Adrenal gland (tissue), 12 donors: Measurements from ENCODE around the gene TMEM14A. TPM values are rescaled to one million over a fixed set of nuclear protein-coding genes. Genes with fewer than 3 reads are reported as not detected.

ENCODE experiments used
- DNase-seq, 7 donors: peaks; one replicate each; pipeline ENCODE4 v3.0.0-alpha.2; 2019 to 2020
- H3K27ac ChIP-seq, 5 donors: fragments of 200-600 bp; sonication (generic) in 4 of 5; 1 replicate in 3 of 5; 2 replicates in 2 of 5; pipeline versions ENCODE4 v1.5.1 to v1.8.0; 2016 to 2020; ENCODE audit warnings: mild to moderate bottlenecking in 1 of 5
- H3K27me3 ChIP-seq: fragments of 200-600 bp; 2 replicates; pipeline ENCODE4 v1.8.0; 2021
- H3K36me3 ChIP-seq, 2 donors: fragments of 200-600 bp; replicated peaks in 1 of 2; 1 replicate in 1 of 2; 2 replicates in 1 of 2; pipeline versions ENCODE4 v1.5.1 to v1.8.0; 2018 to 2022
- H3K4me1 ChIP-seq, 2 donors: fragments of 200-600 bp; replicated peaks in 1 of 2; 1 replicate in 1 of 2; 2 replicates in 1 of 2; pipeline versions ENCODE4 v1.5.1 to v1.8.0; 2018 to 2021
- H3K4me3 ChIP-seq, 4 donors: fragments of 200-600 bp; sonication (generic) in 3 of 4; one replicate each; pipeline ENCODE4 v1.5.1; 2016 to 2018
- H3K9me3 ChIP-seq, 3 donors: fragments of 200-600 bp; sonication (generic) in 1 of 3; replicated peaks in 1 of 3; 1 replicate in 2 of 3; 2 replicates in 1 of 3; pipeline versions ENCODE4 v1.5.1 to v1.8.0; 2016 to 2021
- POLR2A ChIP-seq, 2 donors: fragments of 450-650 bp; IDR thresholded peaks; one replicate each; pipeline ENCODE4 v1.6.1; 2017; ENCODE audit warnings: antibody characterized with exemption in 2 of 2, mild to moderate bottlenecking in 2 of 2, moderate library complexity in 1 of 2
- WGBS, 4 donors: extraction: QIAGEN DNeasy Blood & Tissue Kit in 2 of 4; methylation state at CpG; one replicate each; pipeline versions ENCODE4 v1.1.5 to v1.1.7; 2013 to 2017; 5-methylcytosine and 5-hydroxymethylcytosine counted together
- intact Hi-C, 2 donors: fragments of 100-400 bp; cut with DNase I; formaldehyde crosslinking; loops; one replicate each; pipeline versions ENCODE4 v1.14.1 to v1.15.0; 2022 to 2023
- polyA plus RNA-seq, 3 donors: library from polyadenylated mRNA; stranded (reverse); fragments of 200-250 nt in 2 of 3; fragments of 350-450 nt in 1 of 3; fragmentation: Illumina TruSeq in 1 of 3; extraction: RNeasy Lipid Tissue Mini Kit (QIAGEN cat#74804) in 1 of 3; gene quantifications; one replicate each; pipeline ENCODE4 v1.2.3, GENCODE V29; 2013 to 2014
- total RNA-seq, 9 donors: library from RNA; depleted of rRNA in 4 of 9; stranded (reverse); fragments of >200 nt in 4 of 9; fragments of 120-200 nt in 1 of 9; fragmentation: NEBNext Ultra II Directional in 1 of 9; extraction: Animal tissue kit (Norgen Biotek cat#: 25700) in 1 of 9; gene quantifications; one replicate each; pipeline versions ENCODE4 v1.1.0 to v1.2.4, GENCODE V29; 2013 to 2023
- TF ChIP-seq, protein P1 (sequence below), 6 experiments: fragments of 450-650 bp in 4 of 6; fragments of 200-600 bp in 2 of 6; sonication (generic) in 1 of 6; IDR thresholded peaks; 1 replicate in 5 of 6; 2 replicates in 1 of 6; pipeline versions ENCODE4 v1.5.1 to v1.8.0; 2016 to 2021; ENCODE audit warnings: antibody characterized with exemption in 6 of 6, mild to moderate bottlenecking in 2 of 6, moderate library complexity in 1 of 6
- donor health status: healthy with polysubstance abuse.
- donor health status: Bipolar disorder and iron deficiency.
- donor health status: DM: yes; HTN: yes; CAD: no.
- donor health status: DM: no; HTN: no; CAD: no.
- donor health status: DM: no; HTN: no; CAD: no.
- donor health status: DM: yes; HTN: yes; CAD: no.

Gene TMEM14A
- total and polyA plus RNA-seq, 12 donors = 12.9 to 70.9 (median 51.0) TPM

DNA sequence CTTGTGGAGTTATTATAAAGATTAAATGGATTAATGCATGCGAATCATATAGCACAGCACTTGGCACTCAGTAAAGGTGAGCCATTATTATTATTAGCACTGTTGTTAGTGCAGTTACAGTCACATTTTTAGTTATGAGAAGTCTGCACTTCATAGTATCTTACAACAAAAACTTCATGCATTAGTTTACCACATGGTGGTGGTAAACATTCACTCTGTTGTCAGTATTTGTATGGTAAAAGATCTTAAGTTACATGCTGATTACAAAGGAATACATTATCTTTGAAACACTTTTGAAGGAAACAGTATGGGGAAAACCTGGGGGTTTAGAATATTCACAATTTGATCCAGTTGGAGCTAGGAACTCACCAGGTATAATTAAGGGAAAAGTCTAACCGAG is 20.8 kb downstream of the TMEM14A start:
- Histone ChIP-seq H3K4me3 (no peak overlapping the region), H3K9me3 (no peaks in the 10 kb centered on the region), H3K36me3 (no peaks in the 10 kb centered on the region), H3K27ac (no peak overlapping the region), H3K27me3 (no peaks in the 10 kb centered on the region), H3K4me1 (no peaks in the 10 kb centered on the region)
- no peak for TF ChIP-seq POLR2A (IDR thresholded peaks at IDR 0.05)
- TF ChIP-seq, protein P1, sequence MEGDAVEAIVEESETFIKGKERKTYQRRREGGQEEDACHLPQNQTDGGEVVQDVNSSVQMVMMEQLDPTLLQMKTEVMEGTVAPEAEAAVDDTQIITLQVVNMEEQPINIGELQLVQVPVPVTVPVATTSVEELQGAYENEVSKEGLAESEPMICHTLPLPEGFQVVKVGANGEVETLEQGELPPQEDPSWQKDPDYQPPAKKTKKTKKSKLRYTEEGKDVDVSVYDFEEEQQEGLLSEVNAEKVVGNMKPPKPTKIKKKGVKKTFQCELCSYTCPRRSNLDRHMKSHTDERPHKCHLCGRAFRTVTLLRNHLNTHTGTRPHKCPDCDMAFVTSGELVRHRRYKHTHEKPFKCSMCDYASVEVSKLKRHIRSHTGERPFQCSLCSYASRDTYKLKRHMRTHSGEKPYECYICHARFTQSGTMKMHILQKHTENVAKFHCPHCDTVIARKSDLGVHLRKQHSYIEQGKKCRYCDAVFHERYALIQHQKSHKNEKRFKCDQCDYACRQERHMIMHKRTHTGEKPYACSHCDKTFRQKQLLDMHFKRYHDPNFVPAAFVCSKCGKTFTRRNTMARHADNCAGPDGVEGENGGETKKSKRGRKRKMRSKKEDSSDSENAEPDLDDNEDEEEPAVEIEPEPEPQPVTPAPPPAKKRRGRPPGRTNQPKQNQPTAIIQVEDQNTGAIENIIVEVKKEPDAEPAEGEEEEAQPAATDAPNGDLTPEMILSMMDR (IDR thresholded peaks at IDR 0.05) = peak in 5 of 6 experiments; percentile 13 to 45 (median 42)
- DNase-seq = no peak
- 81 to 90% (median 84%) methylated on average over 2 of the region's 2 CpGs for WGBS, 4 donors
- intact Hi-C loops = no loop called here

DNA sequence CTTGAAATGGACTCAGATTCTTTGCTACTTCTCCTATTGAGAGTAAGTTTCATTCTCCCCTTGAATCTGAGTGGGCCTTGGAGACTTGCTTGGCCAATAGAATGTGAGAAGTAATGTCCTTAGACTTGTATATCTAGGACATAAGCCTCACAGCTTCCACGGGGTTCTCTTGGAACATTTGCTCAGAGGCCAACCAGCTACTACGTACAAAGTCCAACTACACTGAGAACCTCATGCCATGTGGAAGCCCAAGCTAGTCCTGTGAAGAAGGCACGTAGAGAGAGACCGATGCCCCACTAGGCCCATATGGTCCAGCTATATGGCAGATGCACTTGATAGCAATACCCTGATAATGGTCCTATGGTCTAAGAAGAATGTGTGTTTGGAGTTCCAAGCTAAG is 22.9 kb downstream of the TMEM14A start:
- Histone ChIP-seq H3K36me3 (no peaks in the 10 kb centered on the region), H3K4me1 (no peaks in the 10 kb centered on the region), H3K27me3 (no peaks in the 10 kb centered on the region), H3K27ac (no peak overlapping the region), H3K9me3 (no peaks in the 10 kb centered on the region), H3K4me3 (no peak overlapping the region)
- WGBS, 4 donors = 96 to 98% (median 96%) methylated on average over 4 of the region's 4 CpGs
- TF ChIP-seq, protein P1 (IDR thresholded peaks at IDR 0.05) = no peak
- TF ChIP-seq POLR2A (IDR thresholded peaks at IDR 0.05) = no peak
- DNase-seq = no peak
- intact Hi-C loops = no loop called here

DNA sequence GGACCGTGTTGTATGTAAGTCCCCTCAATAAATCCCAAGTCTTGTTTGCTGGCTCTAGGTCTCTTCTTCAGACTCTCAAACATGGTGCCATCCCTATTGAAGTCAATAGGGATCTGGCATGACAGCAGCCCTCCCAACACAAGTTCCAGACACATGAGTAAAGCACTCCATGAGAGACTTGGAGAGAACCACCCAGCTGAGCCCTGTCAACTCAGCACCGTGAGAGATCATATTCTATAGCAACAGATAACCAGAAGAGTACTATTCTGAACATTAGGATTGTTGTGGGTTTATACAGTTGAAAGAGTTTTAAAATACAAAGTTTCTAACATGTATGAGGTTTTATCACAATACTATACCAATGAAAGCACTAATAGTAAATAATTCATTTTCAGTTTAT is 23.5 kb downstream of the TMEM14A start:
- H3K9me3 ChIP-seq = no peaks in the 10 kb centered on the region
- H3K4me3 ChIP-seq = no peak overlapping the region
- WGBS, 4 donors = 95 to 100% (median 96%) methylated on average over 2 of the region's 2 CpGs
- no peak for TF ChIP-seq POLR2A (IDR thresholded peaks at IDR 0.05)
- TF ChIP-seq, protein P1 (IDR thresholded peaks at IDR 0.05) = no peak
- intact Hi-C loops = no loop called here
- no peaks in the 10 kb centered on the region for H3K36me3 ChIP-seq
- no peak overlapping the region for H3K27ac ChIP-seq
- H3K4me1 ChIP-seq = no peaks in the 10 kb centered on the region
- H3K27me3 ChIP-seq = no peaks in the 10 kb centered on the region
- no peak for DNase-seq

DNA sequence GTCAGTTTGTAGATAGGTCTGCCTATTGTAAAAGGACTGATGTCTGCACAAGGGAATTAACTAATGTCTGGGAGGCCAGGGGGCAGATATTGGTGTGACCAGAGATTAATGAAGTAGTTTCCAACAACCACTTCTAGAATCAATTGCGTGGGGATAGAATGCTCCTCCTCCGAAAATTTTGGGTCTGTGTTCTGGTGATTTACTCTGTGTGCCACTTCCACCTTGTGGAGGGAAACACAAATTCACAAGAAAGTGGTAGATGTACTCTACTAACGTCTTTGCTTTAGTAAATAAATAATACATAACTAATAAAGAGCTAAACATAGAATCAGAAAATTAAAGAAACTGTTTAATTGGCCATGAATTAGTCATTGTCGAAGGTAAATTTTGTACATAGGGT is 25.5 kb downstream of the TMEM14A start:
- H3K27me3 ChIP-seq = no peaks in the 10 kb centered on the region
- no peaks in the 10 kb centered on the region for H3K36me3 ChIP-seq
- H3K4me1 ChIP-seq = no peaks in the 10 kb centered on the region
- H3K9me3 ChIP-seq = no peaks in the 10 kb centered on the region
- intact Hi-C loops = no loop called here
- 71 to 83% (median 75%) methylated on average over 4 of the region's 4 CpGs for WGBS, 4 donors
- no peak for TF ChIP-seq POLR2A (IDR thresholded peaks at IDR 0.05)
- TF ChIP-seq, protein P1 (IDR thresholded peaks at IDR 0.05) = no peak
- H3K27ac ChIP-seq = no peak overlapping the region
- no peak for DNase-seq
- no peak overlapping the region for H3K4me3 ChIP-seq
